GM04503 (cell line): ENCODE data around the gene ZNF775.

Source experiments
- DNase-seq: peaks from one replicate; pipeline ENCODE4 v3.0.0-alpha.2; 2012; ENCODE audit warnings: low read depth

ZNF775 gene

GRCh38 chr7:150368884-150369747 lies 10.0 kb upstream of the ZNF775 start:
- no peak for DNase-seq

DNA sequence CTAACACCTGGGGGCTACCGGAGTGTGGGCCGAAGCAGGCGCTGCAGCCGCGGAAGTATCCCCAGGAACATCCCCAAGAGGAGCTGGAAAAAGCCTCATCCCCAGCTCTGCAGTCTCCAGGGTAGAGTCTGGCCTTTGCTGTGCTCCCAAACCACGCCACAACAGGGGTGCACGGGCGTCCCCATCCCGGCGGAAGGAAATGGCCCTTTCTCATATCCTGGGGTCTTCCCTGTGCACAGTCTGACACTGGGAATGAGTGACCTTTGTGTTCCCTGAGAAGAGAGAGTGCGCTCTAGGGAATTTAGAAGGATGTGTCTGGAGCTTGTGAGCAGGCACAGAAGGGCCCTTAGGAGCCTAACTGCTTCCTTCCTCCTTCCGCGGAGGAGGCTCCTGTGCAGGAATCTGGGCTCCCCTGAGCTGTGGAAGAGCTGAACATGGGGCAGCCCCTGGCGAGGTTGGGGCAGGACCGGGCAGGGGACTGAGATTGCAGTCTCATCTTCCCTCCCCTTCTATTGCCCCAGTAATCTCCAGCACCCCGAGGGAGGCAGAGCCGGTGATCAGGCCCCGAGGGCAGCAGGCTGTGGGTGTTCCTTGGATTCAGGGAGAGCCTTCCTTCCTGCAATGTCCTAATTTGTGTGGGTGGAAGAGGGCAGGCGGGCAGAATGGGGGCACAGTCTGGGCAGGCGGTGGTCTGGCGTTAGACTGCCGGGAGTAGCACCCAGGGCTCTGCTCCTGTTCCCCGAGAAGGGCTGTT lies 9.2 kb upstream of the ZNF775 start:
- no peak for DNase-seq

DNA sequence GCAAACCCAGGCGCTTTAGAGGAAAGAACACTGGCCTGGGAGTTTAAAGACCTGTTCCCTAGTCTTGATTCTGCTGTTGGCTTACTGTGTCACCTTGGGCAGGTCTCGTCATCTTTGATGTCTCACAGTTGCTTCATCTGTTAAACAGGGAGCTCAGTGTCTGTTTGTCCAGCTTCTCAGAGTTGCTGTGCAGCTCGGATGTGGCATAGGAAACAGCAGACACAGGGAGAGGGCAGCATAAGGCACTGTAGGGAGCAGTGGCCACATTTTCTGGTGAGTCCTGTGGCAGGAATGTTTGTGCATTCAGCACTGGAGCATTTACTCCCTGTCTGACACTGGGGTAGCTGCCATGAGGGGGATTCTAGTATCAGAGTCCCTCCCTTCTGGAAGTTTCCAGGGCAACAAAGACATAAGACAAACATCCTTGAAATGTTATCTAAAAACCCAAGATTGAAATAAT lies 8.5 kb upstream of the ZNF775 start:
- peak; percentile 55 for DNase-seq

DNA sequence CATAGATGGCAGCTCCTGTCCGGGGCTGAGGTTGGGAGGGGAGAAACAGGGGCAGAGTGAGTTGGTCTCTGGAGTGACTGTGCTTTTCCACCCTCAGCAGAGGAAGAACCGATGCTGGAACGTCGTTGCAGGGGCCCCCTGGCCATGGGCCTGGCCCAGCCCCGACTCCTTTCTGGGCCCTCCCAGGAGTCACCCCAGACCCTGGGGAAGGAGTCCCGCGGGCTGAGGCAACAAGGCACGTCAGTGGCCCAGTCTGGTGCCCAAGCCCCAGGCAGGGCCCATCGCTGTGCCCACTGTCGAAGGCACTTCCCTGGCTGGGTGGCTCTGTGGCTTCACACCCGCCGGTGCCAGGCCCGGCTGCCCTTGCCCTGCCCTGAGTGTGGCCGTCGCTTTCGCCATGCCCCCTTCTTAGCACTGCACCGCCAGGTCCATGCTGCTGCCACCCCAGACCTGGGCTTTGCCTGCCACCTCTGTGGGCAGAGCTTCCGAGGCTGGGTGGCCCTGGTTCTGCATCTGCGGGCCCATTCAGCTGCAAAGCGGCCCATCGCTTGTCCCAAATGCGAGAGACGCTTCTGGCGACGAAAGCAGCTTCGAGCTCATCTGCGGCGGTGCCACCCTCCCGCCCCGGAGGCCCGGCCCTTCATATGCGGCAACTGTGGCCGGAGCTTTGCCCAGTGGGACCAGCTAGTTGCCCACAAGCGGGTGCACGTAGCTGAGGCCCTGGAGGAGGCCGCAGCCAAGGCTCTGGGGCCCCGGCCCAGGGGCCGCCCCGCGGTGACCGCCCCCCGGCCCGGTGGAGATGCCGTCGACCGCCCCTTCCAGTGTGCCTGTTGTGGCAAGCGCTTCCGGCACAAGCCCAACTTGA lies 7.8 kb upstream of the ZNF775 start:
- DNase-seq = no peak

- no peak for DNase-seq
These were observed 7.2 kb upstream of the ZNF775 start for GRCh38 chr7:150371996-150372270.

DNA sequence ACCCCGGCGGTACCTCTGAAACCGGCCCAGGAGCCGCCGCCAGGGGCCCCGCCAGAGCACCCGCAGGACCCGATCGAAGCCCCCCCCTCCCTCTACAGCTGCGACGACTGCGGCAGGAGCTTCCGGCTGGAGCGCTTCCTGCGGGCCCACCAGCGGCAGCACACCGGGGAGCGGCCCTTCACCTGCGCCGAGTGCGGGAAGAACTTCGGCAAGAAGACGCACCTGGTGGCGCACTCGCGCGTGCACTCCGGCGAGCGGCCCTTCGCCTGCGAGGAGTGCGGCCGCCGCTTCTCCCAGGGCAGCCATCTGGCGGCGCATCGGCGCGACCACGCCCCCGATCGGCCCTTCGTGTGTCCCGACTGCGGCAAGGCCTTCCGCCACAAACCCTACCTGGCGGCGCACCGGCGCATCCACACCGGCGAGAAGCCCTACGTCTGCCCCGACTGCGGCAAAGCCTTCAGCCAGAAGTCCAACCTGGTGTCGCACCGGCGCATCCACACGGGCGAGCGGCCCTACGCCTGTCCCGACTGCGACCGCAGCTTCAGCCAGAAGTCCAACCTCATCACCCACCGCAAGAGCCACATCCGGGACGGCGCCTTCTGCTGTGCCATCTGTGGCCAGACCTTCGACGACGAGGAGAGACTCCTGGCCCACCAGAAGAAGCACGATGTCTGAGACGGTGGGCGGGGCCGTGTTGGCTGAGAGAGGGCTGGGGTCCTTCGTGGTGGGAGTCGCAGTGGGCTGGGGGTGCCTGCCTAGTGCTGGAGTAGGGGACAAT lies 6.7 kb upstream of the ZNF775 start:
- DNase-seq = no peak

DNA sequence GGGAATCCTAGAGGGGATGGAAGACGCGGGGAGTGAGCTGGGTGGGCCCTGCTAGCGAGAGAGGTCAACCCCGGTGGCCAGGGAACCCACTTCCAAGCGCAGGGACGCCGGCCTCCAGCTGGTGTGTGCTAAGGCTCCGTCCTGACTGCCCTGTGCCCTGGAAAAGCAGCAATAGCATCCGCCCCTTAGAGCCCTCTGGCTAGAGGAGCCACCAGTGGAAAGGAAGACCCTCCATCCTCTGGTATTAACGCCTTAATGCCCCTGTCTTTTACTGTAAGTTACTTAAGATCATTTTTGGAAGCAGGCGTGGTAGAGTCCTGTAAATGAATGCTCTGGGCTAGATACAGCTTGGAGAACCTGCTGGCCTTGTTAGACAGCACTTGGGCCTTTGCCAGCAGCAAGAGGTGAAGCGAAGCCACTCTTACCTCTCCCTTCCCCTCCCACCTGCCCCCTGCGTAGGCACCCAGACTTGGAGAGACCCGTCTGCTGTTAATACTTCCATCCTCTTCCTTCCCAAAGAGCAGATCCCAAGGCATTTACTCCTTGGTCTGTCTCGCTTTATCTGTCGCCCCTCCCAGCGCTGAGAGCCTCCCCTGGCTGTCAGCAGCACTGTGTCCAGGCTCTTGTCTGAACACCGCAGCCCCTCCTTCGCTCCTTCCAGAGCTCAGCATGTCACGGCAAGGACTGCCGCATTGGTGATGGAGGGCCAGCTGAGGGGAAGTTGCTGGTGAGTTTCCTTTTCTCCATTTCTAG lies 5.9 kb upstream of the ZNF775 start:
- no peak for DNase-seq

- DNase-seq = no peak
These were observed 5.1 kb upstream of the ZNF775 start for GRCh38 chr7:150374026-150374425.

GRCh38 chr7:150374472-150374871 lies 4.7 kb upstream of the ZNF775 start:
- DNase-seq = no peak

GRCh38 chr7:150375662-150376521 lies 3.2 kb upstream of the ZNF775 start:
- no peak for DNase-seq

DNA sequence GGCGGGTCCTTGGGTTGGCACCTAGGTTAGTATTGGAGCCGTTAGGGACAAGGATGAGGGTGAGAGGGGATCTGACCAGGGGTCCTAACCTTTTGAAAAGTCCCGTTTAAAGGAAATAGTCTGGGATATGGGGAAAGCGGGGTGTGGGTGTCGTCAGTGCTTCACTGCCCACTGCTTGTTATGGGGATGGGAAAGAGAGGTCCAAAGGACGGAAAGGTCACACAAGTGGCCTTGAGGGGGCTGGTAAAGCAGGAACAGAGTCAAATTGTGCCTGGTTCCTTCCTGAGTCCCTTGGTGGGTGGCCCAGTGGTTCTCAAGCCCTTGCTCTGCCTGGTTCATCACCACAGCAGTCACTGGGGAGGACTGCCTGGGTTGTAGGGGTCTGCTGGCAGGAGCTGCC lies 2.6 kb upstream of the ZNF775 start:
- DNase-seq = no peak

DNA sequence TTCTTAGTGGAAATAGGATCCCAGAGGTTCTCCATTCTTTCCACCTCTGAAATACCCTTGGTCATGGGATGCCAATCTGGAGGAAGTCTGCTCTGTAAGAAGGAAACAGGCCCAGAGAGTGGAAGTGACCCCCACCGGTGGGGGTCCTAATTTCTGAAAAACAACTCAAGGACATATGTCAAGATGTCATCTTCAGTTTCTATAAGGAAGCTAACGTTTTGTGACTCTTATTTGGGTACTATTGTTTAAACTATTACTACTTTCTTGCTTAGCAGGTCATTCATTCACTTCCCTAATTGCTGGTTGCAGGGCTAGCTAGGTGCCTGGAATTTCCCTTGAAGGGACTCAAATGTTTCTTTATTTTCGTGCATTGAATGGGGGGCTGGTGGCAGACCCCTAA lies 1.9 kb upstream of the ZNF775 start:
- no peak for DNase-seq

GRCh38 chr7:150377635-150378034 lies 1.5 kb upstream of the ZNF775 start:
- no peak for DNase-seq

GRCh38 chr7:150378115-150378852 lies 846 bp upstream of the ZNF775 start:
- DNase-seq = no peak

DNA sequence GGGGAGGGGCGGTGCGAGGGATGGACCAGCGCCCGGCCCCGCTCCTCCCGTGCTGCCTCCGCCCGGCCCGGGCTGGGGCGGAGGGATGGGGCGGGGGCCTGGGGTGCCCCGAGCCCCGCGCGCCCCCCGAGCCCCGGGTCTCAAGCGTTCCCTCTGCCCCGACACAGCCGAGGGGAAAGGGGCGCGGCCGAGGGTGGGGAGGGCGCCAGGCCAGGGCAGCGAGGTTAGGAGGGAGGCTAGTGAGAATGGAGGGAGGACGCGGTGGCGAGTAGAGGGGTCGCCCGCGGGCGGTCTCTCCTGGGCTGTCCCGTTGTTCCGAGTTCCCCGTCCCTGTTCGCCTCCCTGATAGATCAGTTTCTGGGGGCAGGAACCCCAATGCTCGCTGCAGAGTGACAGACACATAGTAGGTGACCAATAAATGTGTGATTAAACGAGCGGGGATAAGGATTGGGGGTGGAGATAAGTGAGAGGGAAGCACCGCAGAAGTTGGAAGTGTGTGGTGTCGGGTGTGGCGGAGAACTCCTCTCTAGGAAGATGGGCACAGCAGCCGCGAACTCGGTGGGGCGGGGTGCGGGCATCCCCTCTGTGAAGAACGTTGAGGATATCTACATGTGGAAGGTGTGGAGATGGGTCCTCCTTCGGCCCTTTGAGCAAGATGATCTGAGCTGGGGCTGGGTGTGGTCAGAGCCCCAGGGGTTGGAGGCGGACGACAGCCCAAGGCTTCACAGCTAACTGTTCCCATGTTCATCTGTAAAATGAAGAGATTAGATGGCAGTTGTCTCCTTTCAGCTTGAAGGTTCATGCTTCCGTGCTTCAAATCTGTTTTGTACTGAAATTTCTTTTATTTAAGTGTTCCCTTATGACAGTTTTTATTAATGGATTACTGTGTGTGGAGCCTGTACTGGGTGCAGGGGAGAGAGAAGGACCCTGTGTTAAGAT lies 580 bp downstream of the ZNF775 start:
- no peak for DNase-seq

DNA sequence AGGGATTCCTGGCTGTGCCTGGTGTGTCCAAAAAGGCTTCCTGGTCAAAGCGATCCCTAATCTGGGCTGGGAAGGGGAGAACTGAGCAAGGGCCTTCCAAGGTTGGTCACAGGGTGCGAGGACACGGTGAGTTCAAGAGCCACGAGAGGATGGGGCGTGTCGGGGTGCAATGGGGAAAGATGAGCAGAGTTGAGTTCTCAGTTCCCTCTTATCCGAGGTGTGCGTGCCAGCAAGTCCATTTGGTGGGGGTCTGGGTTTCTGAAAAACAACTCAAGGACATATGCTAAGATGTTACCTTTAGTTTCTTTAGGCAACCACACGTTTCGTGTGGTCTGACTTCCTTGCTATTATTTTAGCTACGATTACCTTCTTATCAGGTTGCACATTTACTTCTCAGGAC lies 1.3 kb downstream of the ZNF775 start:
- no peak for DNase-seq

- no peak for DNase-seq
These were observed 2.0 kb downstream of the ZNF775 start for GRCh38 chr7:150381096-150381495.

DNA sequence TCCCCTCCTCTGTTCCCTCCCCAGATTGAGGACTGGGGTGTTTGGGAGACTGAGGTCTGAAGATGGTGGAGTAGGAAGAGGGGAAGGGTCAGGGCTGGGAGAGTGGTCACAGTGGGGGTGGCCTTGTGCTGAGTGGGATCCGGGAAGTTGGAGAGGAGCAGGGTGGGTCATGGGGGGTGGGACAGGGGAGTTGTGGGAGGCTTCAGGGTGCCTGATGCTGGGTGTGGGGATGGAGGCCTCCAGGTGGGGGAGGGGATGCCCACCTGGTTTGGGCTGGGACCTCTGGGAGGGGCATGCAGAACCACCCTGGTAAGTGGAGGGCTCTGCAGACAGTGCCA lies 2.6 kb downstream of the ZNF775 start:
- DNase-seq = no peak
